Trophoblast cell (in vitro differentiated cells and primary cell): Measurements from ENCODE around the gene HERC6.
A peak's percentile ranks its signal among the peaks of the same experiment; 100 is the strongest.
"Not testable (repeated sequence)": the region's sequence is repeated elsewhere in the genome, so short reads cannot be mapped to it uniquely, and the experiment has no call there.

Experiments
- DNase-seq, 2 donors: peaks; one replicate each; pipeline ENCODE4 v3.0.0-alpha.2; 2016
- H2AFZ ChIP-seq: 2 replicates; pipeline ENCODE4 v1.6.1; 2013; ENCODE audit warnings: low read length, moderate library complexity, mild to moderate bottlenecking; ENCODE audit not compliant: insufficient read depth, poor library complexity
- H2AK5ac ChIP-seq: 2 replicates; pipeline ENCODE4 v1.6.1; 2013; ENCODE audit warnings: mild to moderate bottlenecking, low read length
- H2BK120ac ChIP-seq: 2 replicates; pipeline ENCODE4 v1.6.1; 2013; ENCODE audit warnings: low read length, mild to moderate bottlenecking, moderate library complexity; ENCODE audit not compliant: insufficient read depth, poor library complexity
- H2BK12ac ChIP-seq: 2 replicates; pipeline ENCODE4 v1.6.1; 2013; ENCODE audit warnings: mild to moderate bottlenecking, low read length, moderate library complexity
- H2BK5ac ChIP-seq: 2 replicates; pipeline ENCODE4 v1.6.1; 2013; ENCODE audit warnings: low read length, low read depth, moderate library complexity, mild to moderate bottlenecking; ENCODE audit not compliant: poor library complexity
- H3K14ac ChIP-seq: 2 replicates; pipeline ENCODE4 v1.6.1; 2013; ENCODE audit warnings: mild to moderate bottlenecking, low read length
- H3K18ac ChIP-seq: 2 replicates; pipeline ENCODE4 v1.6.1; 2013; ENCODE audit warnings: mild to moderate bottlenecking, low read length
- H3K23ac ChIP-seq: 2 replicates; pipeline ENCODE4 v1.6.1; 2013; ENCODE audit warnings: low read length
- H3K27ac ChIP-seq: 2 replicates; pipeline ENCODE4 v1.5.1; 2013; ENCODE audit warnings: low read depth, mild to moderate bottlenecking, inconsistent platforms, low read length, moderate library complexity
- H3K27me3 ChIP-seq: 2 replicates; pipeline ENCODE4 v1.6.1; 2013; ENCODE audit warnings: inconsistent platforms, mild to moderate bottlenecking, low read length, moderate library complexity; ENCODE audit not compliant: insufficient read depth
- H3K36me3 ChIP-seq, 2 experiments: 1 replicate in 1 of 2; 2 replicates in 1 of 2; pipeline ENCODE4 v1.6.1; 2013; ENCODE audit warnings: low read length in 2 of 2, mild to moderate bottlenecking in 2 of 2, moderate library complexity in 1 of 2; ENCODE audit not compliant: insufficient read depth in 2 of 2, control insufficient read depth in 1 of 2
- H3K4ac ChIP-seq: 2 replicates; pipeline ENCODE4 v1.6.1; 2013; ENCODE audit warnings: low read depth, mild to moderate bottlenecking, low read length, moderate library complexity
- H3K4me1 ChIP-seq, 2 experiments: 1 replicate in 1 of 2; 2 replicates in 1 of 2; pipeline ENCODE4 v1.6.1; 2013; ENCODE audit warnings: low read length in 2 of 2, mild to moderate bottlenecking in 2 of 2, moderate library complexity in 1 of 2; ENCODE audit not compliant: insufficient read depth in 2 of 2, control insufficient read depth in 1 of 2
- H3K4me2 ChIP-seq: 2 replicates; pipeline ENCODE4 v1.6.1; 2013; ENCODE audit warnings: inconsistent platforms, mild to moderate bottlenecking, low read length, moderate library complexity
- H3K4me3 ChIP-seq: 2 replicates; pipeline ENCODE4 v1.5.1; 2013; ENCODE audit warnings: mild to moderate bottlenecking, low read depth, low read length, inconsistent platforms
- H3K79me1 ChIP-seq: one replicate; pipeline ENCODE4 v1.6.1; 2013; ENCODE audit warnings: low read length
- H3K79me2 ChIP-seq: 2 replicates; pipeline ENCODE4 v1.6.1; 2013; ENCODE audit warnings: low read length, mild to moderate bottlenecking; ENCODE audit not compliant: control insufficient read depth, insufficient read depth, poor library complexity
- H3K9ac ChIP-seq: 2 replicates; pipeline ENCODE4 v1.6.1; 2013; ENCODE audit warnings: mild to moderate bottlenecking, low read length
- H3K9me3 ChIP-seq: 2 replicates; pipeline ENCODE4 v1.6.1; 2013; ENCODE audit warnings: low read depth, mild to moderate bottlenecking, control low read depth, inconsistent platforms, low read length; ENCODE audit not compliant: insufficient read depth
- H4K12ac ChIP-seq: 2 replicates; pipeline ENCODE4 v1.6.1; 2013; ENCODE audit warnings: low read depth, mild to moderate bottlenecking, low read length, moderate library complexity
- H4K8ac ChIP-seq: 2 replicates; pipeline ENCODE4 v1.6.1; 2013; ENCODE audit warnings: low read depth, mild to moderate bottlenecking, low read length, moderate library complexity
- H4K91ac ChIP-seq: one replicate; pipeline ENCODE4 v1.6.1; 2013; ENCODE audit warnings: low read depth, mild to moderate bottlenecking, low read length, moderate library complexity
- WGBS: extraction: QIAGEN DNeasy Blood & Tissue Kit; methylation state at CpG from one replicate; pipeline ENCODE4 v1.1.7; 2013; ENCODE audit warnings: missing lambda C conversion rate; ENCODE audit not compliant: insufficient read length, insufficient coverage; ENCODE audit errors: extremely low coverage; 5-methylcytosine and 5-hydroxymethylcytosine counted together

The HERC6 gene

GRCh38 chr4:88448211-88448765, 69.6 kb downstream of the HERC6 start:
- H2BK5ac ChIP-seq, H2BK12ac ChIP-seq, H3K27me3 ChIP-seq, H2AFZ ChIP-seq, H3K4me3 ChIP-seq, H3K36me3 ChIP-seq, H3K4me1 ChIP-seq, H4K8ac ChIP-seq, H3K23ac ChIP-seq, H3K9ac ChIP-seq, H3K18ac ChIP-seq, H3K79me2 ChIP-seq, H4K91ac ChIP-seq, H2AK5ac ChIP-seq, H3K9me3 ChIP-seq, H3K79me1 ChIP-seq, H2BK120ac ChIP-seq, H4K12ac ChIP-seq, H3K4me2 ChIP-seq, H3K14ac ChIP-seq, H3K27ac ChIP-seq, H3K4ac ChIP-seq: not testable (repeated sequence)
- WGBS = no CpG with 5 or more reads among the region's 7 CpGs
- peak; percentile 83 to 94 for DNase-seq

GRCh38 chr4:88448889-88449288, 70.2 kb downstream of the HERC6 start:
- Histone ChIP-seq H4K91ac (no peak overlapping the region), H4K8ac (no peak overlapping the region), H3K79me2 (no peaks in the 10 kb centered on the region), H2BK12ac (no peak overlapping the region), H3K79me1 (no peaks in the 10 kb centered on the region), H3K4ac (no peak overlapping the region), H3K4me2 (no peak overlapping the region), H3K9ac (no peak overlapping the region), H3K14ac (no peak overlapping the region), H3K9me3 (peaks cover 1% of the 10 kb centered on the region), H4K12ac (no peak overlapping the region), H2BK120ac (no peak overlapping the region), H3K4me3 (no peak overlapping the region), H3K23ac (no peak overlapping the region), H3K4me1 (peaks cover 0 to 5% of the 10 kb centered on the region in 2 experiments), H2AFZ (no peak overlapping the region), H2BK5ac (no peak overlapping the region), H3K36me3 (no peaks in the 10 kb centered on the region), H2AK5ac (no peak overlapping the region), H3K27ac (no peak overlapping the region), H3K18ac (no peak overlapping the region), H3K27me3 (no peaks in the 10 kb centered on the region)
- DNase-seq = peak in 1 of 2 donors; percentile 67

- H2AK5ac ChIP-seq = no peak overlapping the region
- H3K36me3 ChIP-seq = no peaks in the 10 kb centered on the region
- H3K79me2 ChIP-seq = no peaks in the 10 kb centered on the region
- no peak overlapping the region for H4K12ac ChIP-seq
- no peak overlapping the region for H3K18ac ChIP-seq
- no peak overlapping the region for H3K14ac ChIP-seq
- H2BK12ac ChIP-seq = no peak overlapping the region
- no peak overlapping the region for H2BK5ac ChIP-seq
- no peak overlapping the region for H3K23ac ChIP-seq
- no peak overlapping the region for H2BK120ac ChIP-seq
- no peak overlapping the region for H3K4me3 ChIP-seq
- no peak overlapping the region for H4K8ac ChIP-seq
- H3K79me1 ChIP-seq = no peaks in the 10 kb centered on the region
- DNase-seq = peak in 1 of 2 donors; percentile 43
- H4K91ac ChIP-seq = no peak overlapping the region
- no peak overlapping the region for H3K9ac ChIP-seq
- peaks cover 1% of the 10 kb centered on the region for H3K9me3 ChIP-seq
- no peaks in the 10 kb centered on the region for H3K27me3 ChIP-seq
- no peak overlapping the region for H2AFZ ChIP-seq
- H3K27ac ChIP-seq = no peak overlapping the region
- H3K4me2 ChIP-seq = no peak overlapping the region
- no peak overlapping the region for H3K4ac ChIP-seq
- peaks cover 0 to 5% of the 10 kb centered on the region in 2 experiments for H3K4me1 ChIP-seq
These were observed 70.6 kb downstream of the HERC6 start for GRCh38 chr4:88449290-88449689.

- Histone ChIP-seq H3K23ac (no peak overlapping the region), H3K18ac (no peak overlapping the region), H3K4me3 (no peak overlapping the region), H3K4ac (no peak overlapping the region), H2BK5ac (no peak overlapping the region), H3K79me1 (no peaks in the 10 kb centered on the region), H2BK12ac (no peak overlapping the region), H3K14ac (no peak overlapping the region), H3K36me3 (no peaks in the 10 kb centered on the region), H3K4me2 (no peak overlapping the region), H3K9ac (no peak overlapping the region), H4K8ac (no peak overlapping the region), H4K12ac (no peak overlapping the region), H3K9me3 (peaks cover 1% of the 10 kb centered on the region), H2AK5ac (no peak overlapping the region), H4K91ac (no peak overlapping the region), H3K27ac (no peak overlapping the region), H3K4me1 (peaks cover 0 to 5% of the 10 kb centered on the region in 2 experiments), H2BK120ac (no peak overlapping the region), H2AFZ (no peak overlapping the region), H3K27me3 (no peaks in the 10 kb centered on the region), H3K79me2 (no peaks in the 10 kb centered on the region)
- no peak for DNase-seq
- WGBS = no CpG with 5 or more reads among the region's 2 CpGs
These were observed 72.6 kb downstream of the HERC6 start for GRCh38 chr4:88451205-88451604.
